ENCODE measurements around the gene RETN.

RETN gene

GRCh38 chr19:7674010-7675005 is 5.5 kb downstream of the RETN start:
- H4K91ac ChIP-seq (ENCODE audit: low read depth, low read length), result no peak overlapping the region
- peak; percentile 81 to 93 for DNase-seq
- WGBS (ENCODE audit: extremely low coverage, insufficient coverage, insufficient read length), result 100% methylated on average over 2 of the region's 21 CpGs
- H3K4ac ChIP-seq (ENCODE audit: low read depth, low read length), result no peak overlapping the region
- H3K14ac ChIP-seq (ENCODE audit: low read length), result no peak overlapping the region
- H2BK120ac ChIP-seq (ENCODE audit: insufficient read depth, low read length, poor library complexity), result no peak overlapping the region
- H3K4me1 ChIP-seq (ENCODE audit: control insufficient read depth in 1 of 2, insufficient read depth in 2 of 2, low read length in 2 of 2), result no peaks in the 10 kb centered on the region
- no peak overlapping the region for H3K9ac ChIP-seq (ENCODE audit: low read length)
- H3K79me1 ChIP-seq (ENCODE audit: low read length), result no peaks in the 10 kb centered on the region
- H3K36me3 ChIP-seq (ENCODE audit: control insufficient read depth in 1 of 2, insufficient read depth in 2 of 2, low read length in 2 of 2), result no peaks in the 10 kb centered on the region
- H3K4me3 ChIP-seq (ENCODE audit: low read depth, low read length), result no peak overlapping the region
- H3K79me2 ChIP-seq (ENCODE audit: control insufficient read depth, insufficient read depth, low read length, poor library complexity), result no peaks in the 10 kb centered on the region
- no peak overlapping the region for H2AK5ac ChIP-seq (ENCODE audit: low read length)
- H2AFZ ChIP-seq (ENCODE audit: insufficient read depth, low read length, poor library complexity), result no peak overlapping the region
- H3K27me3 ChIP-seq (ENCODE audit: insufficient read depth, low read length), result peaks cover 6% of the 10 kb centered on the region
- no peak overlapping the region for H2BK5ac ChIP-seq (ENCODE audit: low read depth, low read length, poor library complexity)
- H4K12ac ChIP-seq (ENCODE audit: low read depth, low read length), result no peak overlapping the region
- H3K18ac ChIP-seq (ENCODE audit: low read length), result no peak overlapping the region
- no peak overlapping the region for H3K23ac ChIP-seq (ENCODE audit: low read length)
- H3K4me2 ChIP-seq (ENCODE audit: low read length), result no peak overlapping the region
- H3K27ac ChIP-seq (ENCODE audit: low read depth, low read length), result no peak overlapping the region
- no peak overlapping the region for H2BK12ac ChIP-seq (ENCODE audit: low read length)
- no peak overlapping the region for H4K8ac ChIP-seq (ENCODE audit: low read depth, low read length)
- peaks cover 11% of the 10 kb centered on the region for H3K9me3 ChIP-seq (ENCODE audit: insufficient read depth, low read depth, low read length)

GRCh38 chr19:7676376-7676775 is 7.5 kb downstream of the RETN start:
- peak in 1 of 2 donors; percentile 23 for DNase-seq
- no peak overlapping the region for H2BK5ac ChIP-seq (ENCODE audit: low read depth, low read length, poor library complexity)
- H3K79me2 ChIP-seq (ENCODE audit: control insufficient read depth, insufficient read depth, low read length, poor library complexity), result peaks cover 4% of the 10 kb centered on the region
- no CpG with 5 or more reads among the region's 7 CpGs for WGBS (ENCODE audit: extremely low coverage, insufficient coverage, insufficient read length)
- no peak overlapping the region for H3K23ac ChIP-seq (ENCODE audit: low read length)
- no peak overlapping the region for H4K8ac ChIP-seq (ENCODE audit: low read depth, low read length)
- H4K91ac ChIP-seq (ENCODE audit: low read depth, low read length), result no peak overlapping the region
- H3K9me3 ChIP-seq (ENCODE audit: insufficient read depth, low read depth, low read length), result peaks cover 6% of the 10 kb centered on the region
- H3K14ac ChIP-seq (ENCODE audit: low read length), result no peak overlapping the region
- H4K12ac ChIP-seq (ENCODE audit: low read depth, low read length), result no peak overlapping the region
- H3K18ac ChIP-seq (ENCODE audit: low read length), result no peak overlapping the region
- no peak overlapping the region for H2AK5ac ChIP-seq (ENCODE audit: low read length)
- H3K27ac ChIP-seq (ENCODE audit: low read depth, low read length), result no peak overlapping the region
- no peak overlapping the region for H2BK12ac ChIP-seq (ENCODE audit: low read length)
- H3K4me2 ChIP-seq (ENCODE audit: low read length), result no peak overlapping the region
- H3K79me1 ChIP-seq (ENCODE audit: low read length), result peaks cover 4% of the 10 kb centered on the region
- H3K4me3 ChIP-seq (ENCODE audit: low read depth, low read length), result no peak overlapping the region
- H3K4me1 ChIP-seq (ENCODE audit: control insufficient read depth in 1 of 2, insufficient read depth in 2 of 2, low read length in 2 of 2), result peaks cover 2 to 4% of the 10 kb centered on the region in 2 experiments
- H3K36me3 ChIP-seq (ENCODE audit: control insufficient read depth in 1 of 2, insufficient read depth in 2 of 2, low read length in 2 of 2), result no peaks in the 10 kb centered on the region
- no peaks in the 10 kb centered on the region for H3K27me3 ChIP-seq (ENCODE audit: insufficient read depth, low read length)
- H3K4ac ChIP-seq (ENCODE audit: low read depth, low read length), result no peak overlapping the region
- no peak overlapping the region for H3K9ac ChIP-seq (ENCODE audit: low read length)
- H2AFZ ChIP-seq (ENCODE audit: insufficient read depth, low read length, poor library complexity), result no peak overlapping the region
- H2BK120ac ChIP-seq (ENCODE audit: insufficient read depth, low read length, poor library complexity), result no peak overlapping the region

GRCh38 chr19:7676854-7677253 is 8.0 kb downstream of the RETN start, which contains the start of gene MCEMP1:
Gene MCEMP1, plus strand, starts transcription at chr19:7677090. Its CDS starts 31 bp downstream, at chr19:7677121.
- no peak within 1 kb of the TSS for H3K9ac ChIP-seq (ENCODE audit: low read length)
- DNase-seq, result no peak
- H2BK5ac ChIP-seq (ENCODE audit: low read depth, low read length, poor library complexity), result no peak within 1 kb of the TSS
- no peak within 1 kb of the TSS for H3K4me3 ChIP-seq (ENCODE audit: low read depth, low read length)
- H4K12ac ChIP-seq (ENCODE audit: low read depth, low read length), result no peak within 1 kb of the TSS
- H3K18ac ChIP-seq (ENCODE audit: low read length), result no peak within 1 kb of the TSS
- H3K4ac ChIP-seq (ENCODE audit: low read depth, low read length), result no peak within 1 kb of the TSS
- no peak within 1 kb of the TSS for H3K23ac ChIP-seq (ENCODE audit: low read length)
- H4K91ac ChIP-seq (ENCODE audit: low read depth, low read length), result no peak within 1 kb of the TSS
- H3K14ac ChIP-seq (ENCODE audit: low read length), result no peak within 1 kb of the TSS
- peaks cover 4% of the 10 kb centered on the region for H3K79me1 ChIP-seq (ENCODE audit: low read length)
- H3K27me3 ChIP-seq (ENCODE audit: insufficient read depth, low read length), result no peaks in the 10 kb centered on the region
- H3K36me3 ChIP-seq (ENCODE audit: control insufficient read depth in 1 of 2, insufficient read depth in 2 of 2, low read length in 2 of 2), result no peaks in the 10 kb centered on the region
- no peak within 1 kb of the TSS for H2AK5ac ChIP-seq (ENCODE audit: low read length)
- H2BK120ac ChIP-seq (ENCODE audit: insufficient read depth, low read length, poor library complexity), result no peak within 1 kb of the TSS
- H3K9me3 ChIP-seq (ENCODE audit: insufficient read depth, low read depth, low read length), result peaks cover 5% of the 10 kb centered on the region
- H4K8ac ChIP-seq (ENCODE audit: low read depth, low read length), result no peak within 1 kb of the TSS
- H3K27ac ChIP-seq (ENCODE audit: low read depth, low read length), result no peak within 1 kb of the TSS
- H3K4me1 ChIP-seq (ENCODE audit: control insufficient read depth in 1 of 2, insufficient read depth in 2 of 2, low read length in 2 of 2), result peaks cover 2 to 9% of the 10 kb centered on the region in 2 experiments
- H3K79me2 ChIP-seq (ENCODE audit: control insufficient read depth, insufficient read depth, low read length, poor library complexity), result peaks cover 4% of the 10 kb centered on the region
- no peak within 1 kb of the TSS for H2AFZ ChIP-seq (ENCODE audit: insufficient read depth, low read length, poor library complexity)
- no CpG with 5 or more reads among the region's 10 CpGs for WGBS (ENCODE audit: extremely low coverage, insufficient coverage, insufficient read length)
- H2BK12ac ChIP-seq (ENCODE audit: low read length), result no peak within 1 kb of the TSS
- H3K4me2 ChIP-seq (ENCODE audit: low read length), result no peak within 1 kb of the TSS

GRCh38 chr19:7677669-7678311 is 8.9 kb downstream of the RETN start:
- Histone ChIP-seq H3K4me1 (ENCODE audit: control insufficient read depth in 1 of 2, insufficient read depth in 2 of 2, low read length in 2 of 2) (peaks cover 2 to 11% of the 10 kb centered on the region in 2 experiments), H3K18ac (ENCODE audit: low read length) (no peak overlapping the region), H3K79me1 (ENCODE audit: low read length) (peaks cover 4% of the 10 kb centered on the region), H3K23ac (ENCODE audit: low read length) (no peak overlapping the region), H3K14ac (ENCODE audit: low read length) (no peak overlapping the region), H3K9ac (ENCODE audit: low read length) (no peak overlapping the region), H2BK5ac (ENCODE audit: low read depth, low read length, poor library complexity) (no peak overlapping the region), H2AK5ac (ENCODE audit: low read length) (no peak overlapping the region), H2BK12ac (ENCODE audit: low read length) (no peak overlapping the region), H3K9me3 (ENCODE audit: insufficient read depth, low read depth, low read length) (peaks cover 8% of the 10 kb centered on the region), H3K36me3 (ENCODE audit: control insufficient read depth in 1 of 2, insufficient read depth in 2 of 2, low read length in 2 of 2) (peaks cover 8% of the 10 kb centered on the region in 2 experiments), H3K79me2 (ENCODE audit: control insufficient read depth, insufficient read depth, low read length, poor library complexity) (peaks cover 4% of the 10 kb centered on the region), H4K8ac (ENCODE audit: low read depth, low read length) (no peak overlapping the region), H3K27ac (ENCODE audit: low read depth, low read length) (no peak overlapping the region), H3K27me3 (ENCODE audit: insufficient read depth, low read length) (no peaks in the 10 kb centered on the region), H3K4me3 (ENCODE audit: low read depth, low read length) (no peak overlapping the region), H4K12ac (ENCODE audit: low read depth, low read length) (no peak overlapping the region), H2AFZ (ENCODE audit: insufficient read depth, low read length, poor library complexity) (no peak overlapping the region), H4K91ac (ENCODE audit: low read depth, low read length) (no peak overlapping the region), H3K4ac (ENCODE audit: low read depth, low read length) (no peak overlapping the region), H3K4me2 (ENCODE audit: low read length) (no peak overlapping the region), H2BK120ac (ENCODE audit: insufficient read depth, low read length, poor library complexity) (no peak overlapping the region)
- no CpG with 5 or more reads among the region's 12 CpGs for WGBS (ENCODE audit: extremely low coverage, insufficient coverage, insufficient read length)
- DNase-seq, result no peak

Measured in trophoblast cell (in vitro differentiated cells and primary cell).